Vagina (tissue), 2 donors: ENCODE measurements around the gene FHDC1.

Experiments used
- CTCF ChIP-seq, 3 experiments: fragments of 450-650 bp in 2 of 3; fragments of 200-600 bp in 1 of 3; sonication (generic) in 1 of 3; IDR thresholded peaks; one replicate each; pipeline ENCODE4 v1.5.1; 2017 to 2019; ENCODE audit warnings: antibody characterized with exemption in 3 of 3, mild to moderate bottlenecking in 2 of 3, moderate library complexity in 2 of 3
- POLR2AphosphoS5 ChIP-seq, 2 donors: sonication (generic); formaldehyde crosslinking; IDR thresholded peaks; one replicate each; pipeline ENCODE4 v1.9.0; 2017; ENCODE audit warnings: antibody characterized with exemption in 2 of 2, mild to moderate bottlenecking in 2 of 2, low read depth in 1 of 2; ENCODE audit not compliant: insufficient read depth in 1 of 2

- no peak for TF ChIP-seq CTCF (IDR thresholded peaks at IDR 0.05)
- no peak for TF ChIP-seq POLR2AphosphoS5 (IDR thresholded peaks at IDR 0.05; ENCODE audit: insufficient read depth in 1 of 2, low read depth in 1 of 2)
These were observed 8.7 kb downstream of the FHDC1 start for GRCh38 chr4:152944666-152945320.
